K562 (cell line): ENCODE measurements around the gene KCNH2. TPM values are rescaled to one million over a fixed set of nuclear protein-coding genes. Genes with fewer than 3 reads are reported as not detected.

Experiments
- BCL6 ChIP-seq: fragments of 250-450 bp; sonication (Bioruptor Pico); IDR thresholded peaks from 2 replicates; pipeline ENCODE4 v1.4.0; 2020
- BDP1 ChIP-seq: IDR thresholded peaks from 3 replicates; pipeline ENCODE4 v1.6.1; 2011; ENCODE audit not compliant: insufficient read length, insufficient read depth
- BRD9 ChIP-seq: fragments of 450-650 bp; IDR thresholded peaks from 2 replicates; pipeline ENCODE4 v1.6.1; 2018; ENCODE audit warnings: low read depth; ENCODE audit not compliant: partially characterized antibody
- ELK1 ChIP-seq: sonication (generic); formaldehyde crosslinking; IDR thresholded peaks from 2 replicates; pipeline ENCODE4 v1.8.1; 2022; ENCODE audit warnings: missing genetic modification reagents
- ETV1 ChIP-seq: fragments of 450-650 bp; conservative IDR thresholded peaks from 2 replicates; pipeline ENCODE4 v1.6.1; 2016; ENCODE audit warnings: missing genetic modification characterization, control low read depth, low read depth, missing compliant biosample characterization
- FOXJ3 ChIP-seq: sonication (generic); formaldehyde crosslinking; IDR thresholded peaks from 2 replicates; pipeline ENCODE4 v1.4.0; 2020; ENCODE audit warnings: mild to moderate bottlenecking, missing genetic modification reagents
- GATAD2A ChIP-seq: fragments of 450-650 bp; IDR thresholded peaks from 2 replicates; pipeline ENCODE4 v1.6.1; 2017
- HDAC1 ChIP-seq, 2 experiments: fragments of 450-650 bp; IDR thresholded peaks; 2 replicates each; pipeline ENCODE4 v1.6.1; 2016 to 2017; ENCODE audit warnings: inconsistent platforms in 1 of 2, mild to moderate bottlenecking in 1 of 2, moderate library complexity in 1 of 2
- HES1 ChIP-seq: fragments of 450-650 bp; IDR thresholded peaks from 2 replicates; pipeline ENCODE4 v1.6.1; 2016; ENCODE audit warnings: low read depth, mild to moderate bottlenecking, moderate library complexity
- KAT2B ChIP-seq: IDR thresholded peaks from one replicate; pipeline ENCODE4 v1.6.1; 2012; ENCODE audit warnings: low read depth, mild to moderate bottlenecking, control low read depth, inconsistent platforms, low read length, moderate library complexity
- MEIS2 ChIP-seq: fragments of 450-650 bp; IDR thresholded peaks from 2 replicates; pipeline ENCODE4 v1.6.1; 2014; ENCODE audit warnings: mild to moderate bottlenecking; ENCODE audit not compliant: partially characterized antibody
- MIER1 ChIP-seq: fragments of 450-650 bp; IDR thresholded peaks from 2 replicates; pipeline ENCODE4 v1.6.1; 2016; ENCODE audit warnings: antibody characterized with exemption, mild to moderate bottlenecking, low read depth
- NCOA2 ChIP-seq, 2 experiments: fragments of 450-650 bp; IDR thresholded peaks; 2 replicates each; pipeline ENCODE4 v1.6.1; 2018; ENCODE audit warnings: mild to moderate bottlenecking in 2 of 2, moderate library complexity in 1 of 2; ENCODE audit not compliant: partially characterized antibody in 2 of 2
- NR2C1 ChIP-seq, 2 experiments: fragments of 450-650 bp; IDR thresholded peaks; 2 replicates each; pipeline ENCODE4 v1.6.1; 2017; ENCODE audit warnings: mild to moderate bottlenecking in 2 of 2, antibody characterized with exemption in 1 of 2, inconsistent platforms in 1 of 2, missing compliant biosample characterization in 1 of 2, missing genetic modification characterization in 1 of 2
- TCF7L2 ChIP-seq: fragments of 150-350 bp; IDR thresholded peaks from 2 replicates; pipeline ENCODE4 v1.6.1; 2016; ENCODE audit warnings: low read depth, mild to moderate bottlenecking, low read length, moderate library complexity
- ZFP91 ChIP-seq: sonication (generic); formaldehyde crosslinking; IDR thresholded peaks from 2 replicates; pipeline ENCODE4 v1.8.0; 2022; ENCODE audit warnings: mild to moderate bottlenecking, missing genetic modification reagents
- ZNF175 ChIP-seq: fragments of 200-800 bp; sonication (Bioruptor generic); IDR thresholded peaks from 2 replicates; pipeline ENCODE4 v1.6.1; 2016; ENCODE audit warnings: low read depth, mild to moderate bottlenecking, missing genetic modification characterization, missing compliant biosample characterization
- ZNF184 ChIP-seq: sonication (generic); formaldehyde crosslinking; IDR thresholded peaks from 2 replicates; pipeline ENCODE4 v1.5.0; 2020; ENCODE audit warnings: missing genetic modification reagents
- ZNF316 ChIP-seq: fragments of 450-650 bp; IDR thresholded peaks from 2 replicates; pipeline ENCODE4 v1.6.1; 2016
- ZNF609 ChIP-seq: sonication (generic); formaldehyde crosslinking; IDR thresholded peaks from 2 replicates; pipeline ENCODE4 v1.8.1; 2023; ENCODE audit warnings: missing genetic modification reagents, mild to moderate bottlenecking, borderline replicate concordance
- polyA plus RNA-seq, 8 experiments: library from polyadenylated mRNA; depleted of rRNA in 4 of 8; stranded (reverse) in 5 of 8; unstranded in 3 of 8; fragments of >200 nt; fragmentation: Nextera tagmentation in 2 of 8; fragmentation: Illumina TruSeq in 1 of 8; extraction: Ambion mirVana in 2 of 8; extraction: Trizol in 1 of 8; gene quantifications; 2 replicates each; pipeline versions ENCODE4 v1.2.1 to v1.2.3, GENCODE V29; 2011 to 2014; ENCODE audit warnings: inconsistent platforms in 1 of 8, missing spikeins in 1 of 8
- total RNA-seq, 7 experiments: library from RNA; depleted of rRNA in 6 of 7; stranded (reverse); fragments of >200 nt in 6 of 7; fragmentation: Illumina TruSeq in 2 of 7; extraction: Trizol in 2 of 7; gene quantifications; 2 replicates each; pipeline versions ENCODE4 v1.2.1 to v1.2.3, GENCODE V29; 2011 to 2021; ENCODE audit warnings: low replicate concordance in 1 of 7

KCNH2 gene
- total and polyA plus RNA-seq, 9 of the 15 experiments (the other 6 are each of a cell fraction or from before 2014, with no cell fraction given), result 18.1 to 368 (median 218) TPM

- peak; percentile 79 for TF ChIP-seq BCL6 (CRISPR knock-in tag)
- TF ChIP-seq ZFP91, result no peak
- TF ChIP-seq HES1, result peak; percentile 93
- TF ChIP-seq HDAC1 (IDR thresholded peaks at IDR 0.05), result peak; percentile 78 to 89; a peak in 3 of 4 replicates
- TF ChIP-seq MIER1, result peak; percentile 79
- no peak for TF ChIP-seq ZNF609 (CRISPR knock-in tag)
- peak; percentile 76 for TF ChIP-seq ETV1 (tag)
- no peak for TF ChIP-seq BDP1
- TF ChIP-seq TCF7L2, result no peak
- TF ChIP-seq KAT2B, result no peak
- peak; percentile 92 for TF ChIP-seq ZNF175
- TF ChIP-seq GATAD2A, result peak; percentile 88
- peak; percentile 99 for TF ChIP-seq BRD9
- TF ChIP-seq NR2C1 (IDR thresholded peaks at IDR 0.05), result no peak
- TF ChIP-seq NR2C1 (tag; IDR thresholded peaks at IDR 0.05), result peak; percentile 81
- TF ChIP-seq NCOA2 (IDR thresholded peaks at IDR 0.05; ENCODE audit: partially characterized antibody in 2 of 2), result no peak
- TF ChIP-seq MEIS2, result peak; percentile 86
- TF ChIP-seq ZNF184, result no peak
- TF ChIP-seq ELK1 (CRISPR knock-in tag), result no peak
- no peak for TF ChIP-seq FOXJ3 (CRISPR knock-in tag)
- peak; percentile 95 for TF ChIP-seq ZNF316
These were observed 18.1 kb downstream of the KCNH2 start (continued) for GRCh38 chr7:150959739-150960734.
